Activated CD4-positive, alpha-beta T cell treated with anti-CD3 and anti-CD28 coated beads, Interleukin-2, amount 50 U/mL, for 48 hours (primary cell): ENCODE measurements around the gene PRDM7.
"Not testable (repeated sequence)": the region's sequence is repeated elsewhere in the genome, so short reads cannot be mapped to it uniquely, and the experiment has no call there.

Experiments used
- DNase-seq, 2 experiments: peaks; one replicate each; pipeline ENCODE4 v3.0.0-alpha.2; 2020

Gene PRDM7

DNA sequence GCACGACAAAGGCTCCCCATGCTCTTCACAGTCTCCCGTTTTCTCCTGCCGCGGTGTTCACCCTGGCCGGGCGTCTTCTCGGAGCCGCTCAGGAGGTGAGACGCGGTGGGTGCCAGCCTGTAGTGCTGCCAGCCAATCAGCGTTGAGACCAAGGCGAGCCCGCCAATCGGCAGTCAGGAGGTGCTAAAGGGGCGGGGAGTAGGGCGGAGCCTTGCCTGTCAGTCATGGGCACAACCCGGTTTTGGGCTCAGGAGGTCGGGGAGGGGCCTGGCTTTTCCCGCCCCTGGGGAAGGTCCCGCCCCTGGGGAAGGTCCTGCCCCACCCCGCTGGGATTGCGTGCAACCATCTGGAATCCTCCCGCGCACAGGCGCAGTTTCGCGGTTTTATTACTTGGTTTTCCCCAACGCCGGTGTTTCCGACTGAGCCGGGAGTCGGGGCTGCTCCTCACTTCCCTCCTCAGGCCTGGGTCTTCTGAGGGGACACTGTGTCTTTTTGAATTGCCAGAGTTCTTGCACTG lies at the start of gene PRDM7:
TSS of gene PRDM7 (minus strand) at position 92 of the 517 bp plus-strand sequence. CDS start 1,421 bp downstream, outside the sequence.
- DNase-seq, result peak; percentile 99

- not testable (repeated sequence) for DNase-seq
These were observed 44.7 kb upstream of the PRDM7 start for GRCh38 chr16:90121846-90122245.

DNA sequence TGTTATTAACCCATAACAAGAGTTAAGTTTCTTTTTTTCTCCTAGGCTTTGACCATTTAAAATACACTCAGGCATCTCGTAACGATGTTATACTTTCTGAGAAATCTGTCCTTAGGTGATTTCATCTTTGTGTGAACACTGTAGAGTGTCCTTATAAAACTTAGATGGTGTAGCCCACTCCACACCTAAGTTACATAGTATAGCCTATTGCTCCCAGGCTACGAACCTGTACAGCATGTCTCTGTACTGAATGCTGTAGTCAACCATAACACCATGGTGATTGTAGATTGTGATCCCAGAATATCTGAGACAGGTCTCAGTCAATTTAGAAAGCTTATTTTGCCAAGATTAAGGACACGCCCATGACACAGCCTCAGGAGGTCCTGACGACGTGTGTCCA lies 30.5 kb upstream of the PRDM7 start:
- DNase-seq, result not testable (repeated sequence)

DNA sequence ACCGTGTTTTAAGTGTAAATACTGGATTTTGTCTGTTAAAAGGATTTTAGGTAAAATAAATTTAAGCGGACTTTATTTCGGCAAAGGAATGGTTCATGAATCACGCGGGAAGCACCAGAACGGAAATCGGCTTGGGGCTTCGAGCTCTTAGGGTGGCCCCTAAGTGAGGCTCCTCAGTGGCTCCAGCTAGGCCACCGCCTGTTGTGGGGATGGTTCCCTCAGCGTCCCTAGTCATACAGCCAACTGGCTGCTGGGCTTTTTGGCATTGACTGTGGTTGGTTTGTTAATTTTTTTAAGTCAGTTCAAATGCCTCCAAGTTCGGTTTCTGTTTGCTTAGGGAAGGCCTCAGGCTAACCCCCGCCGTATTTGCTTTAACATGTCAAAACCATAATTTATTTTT lies 29.9 kb upstream of the PRDM7 start:
- not testable (repeated sequence) for DNase-seq

- peak; percentile 33 to 47 for DNase-seq
These were observed 29.1 kb upstream of the PRDM7 start for GRCh38 chr16:90106271-90106670.

DNA sequence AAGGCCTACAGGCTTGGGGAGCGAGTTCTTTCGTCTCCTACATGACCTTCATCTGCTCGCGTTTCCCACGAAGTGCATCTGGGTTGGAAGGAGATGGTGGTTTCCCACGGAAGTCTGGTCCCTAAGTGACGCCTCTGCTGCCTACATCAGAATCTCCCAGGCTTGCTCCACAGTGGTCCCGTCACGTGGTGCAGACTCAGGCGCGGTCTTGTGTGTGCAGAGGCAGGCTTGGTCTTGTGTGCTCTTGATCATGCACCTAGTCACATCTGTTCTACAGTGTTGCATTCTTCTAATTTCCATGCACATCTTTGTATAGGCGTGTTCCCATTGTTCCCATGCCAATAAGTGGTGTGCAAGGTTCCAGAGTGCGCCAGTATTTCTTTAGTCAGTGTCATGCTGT lies 27.6 kb upstream of the PRDM7 start:
- not testable (repeated sequence) for DNase-seq

DNA sequence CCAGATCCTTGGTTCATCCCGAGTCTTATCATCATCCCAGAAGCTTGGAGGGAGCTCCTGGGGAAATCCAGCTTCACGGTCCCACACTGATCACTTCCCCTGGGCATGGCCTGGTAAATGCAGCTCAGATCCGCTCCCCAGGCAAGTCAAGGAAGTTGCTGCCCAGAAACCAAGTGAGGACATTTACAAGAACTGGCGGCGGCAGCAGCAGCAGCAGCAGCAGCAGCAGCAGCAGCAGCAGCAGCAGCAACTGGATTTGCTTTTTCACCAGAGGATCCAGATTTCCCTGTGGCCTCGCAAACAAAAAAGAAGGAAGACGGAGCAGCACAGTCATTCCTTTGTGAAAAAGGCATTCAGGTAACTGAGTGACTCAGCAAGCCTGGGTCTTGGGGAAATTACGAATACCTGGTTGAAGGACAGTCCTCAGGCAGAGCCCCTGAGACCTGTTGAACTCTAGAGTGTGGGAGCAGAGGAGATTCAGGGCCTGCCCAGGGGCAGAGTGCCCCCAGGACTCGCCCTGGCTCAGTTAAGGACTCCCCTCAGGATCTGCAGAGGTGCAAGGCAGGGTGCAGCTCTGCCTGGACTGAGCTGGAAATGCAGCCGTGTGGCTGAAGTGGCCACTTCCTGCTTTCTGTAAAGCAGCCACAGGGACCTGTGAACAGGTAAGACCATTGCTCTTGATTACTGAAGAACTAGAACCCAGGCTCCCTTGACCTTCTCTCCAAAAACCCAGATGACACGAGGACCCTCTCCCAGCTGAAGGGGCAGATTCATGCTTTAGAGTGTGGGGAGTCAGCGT lies 25.2 kb upstream of the PRDM7 start:
- not testable (repeated sequence) for DNase-seq

DNA sequence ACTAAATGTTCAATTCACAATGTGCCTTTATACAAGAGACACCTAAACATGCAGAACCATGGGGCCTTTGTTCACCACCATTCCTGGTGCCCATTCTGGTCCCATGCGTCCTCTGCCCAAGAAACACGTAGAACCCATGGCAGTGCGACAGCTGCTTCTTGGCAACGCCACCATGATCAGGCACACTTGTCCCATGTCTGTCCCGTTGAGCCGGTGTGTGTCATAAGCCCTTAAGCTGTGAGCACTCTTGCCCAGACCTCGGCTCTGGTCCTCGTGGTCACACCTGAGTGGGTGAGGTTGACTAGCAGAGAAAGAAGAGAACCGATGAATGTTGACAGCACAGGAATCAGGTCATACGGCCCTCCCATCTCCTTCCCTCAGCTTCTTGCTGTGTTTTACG lies 24.2 kb upstream of the PRDM7 start:
- not testable (repeated sequence) for DNase-seq

DNA sequence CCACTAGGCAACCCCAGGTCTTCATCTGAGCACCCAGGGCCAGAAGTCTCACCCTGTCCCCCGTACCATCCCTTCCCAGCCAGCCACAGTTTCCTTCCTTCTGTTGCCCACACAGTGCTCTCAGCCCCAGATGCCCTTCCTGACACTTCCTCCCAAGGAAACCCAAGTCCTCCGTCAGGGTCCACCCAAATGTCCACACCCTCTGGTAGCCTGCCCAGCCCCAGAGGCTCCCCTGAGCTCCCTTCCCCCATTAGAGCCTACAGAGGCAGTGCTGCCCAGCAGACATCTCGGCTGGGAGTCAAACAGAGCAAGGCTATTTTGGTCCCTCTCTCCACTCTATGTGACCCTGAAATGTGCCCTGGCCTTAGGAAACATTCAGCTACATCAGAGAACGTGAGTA lies 23.7 kb upstream of the PRDM7 start:
- not testable (repeated sequence) for DNase-seq

GRCh38 chr16:90100229-90100628 lies 23.1 kb upstream of the PRDM7 start:
- DNase-seq, result not testable (repeated sequence)

GRCh38 chr16:90098936-90099335 lies 21.8 kb upstream of the PRDM7 start:
- not testable (repeated sequence) for DNase-seq

DNA sequence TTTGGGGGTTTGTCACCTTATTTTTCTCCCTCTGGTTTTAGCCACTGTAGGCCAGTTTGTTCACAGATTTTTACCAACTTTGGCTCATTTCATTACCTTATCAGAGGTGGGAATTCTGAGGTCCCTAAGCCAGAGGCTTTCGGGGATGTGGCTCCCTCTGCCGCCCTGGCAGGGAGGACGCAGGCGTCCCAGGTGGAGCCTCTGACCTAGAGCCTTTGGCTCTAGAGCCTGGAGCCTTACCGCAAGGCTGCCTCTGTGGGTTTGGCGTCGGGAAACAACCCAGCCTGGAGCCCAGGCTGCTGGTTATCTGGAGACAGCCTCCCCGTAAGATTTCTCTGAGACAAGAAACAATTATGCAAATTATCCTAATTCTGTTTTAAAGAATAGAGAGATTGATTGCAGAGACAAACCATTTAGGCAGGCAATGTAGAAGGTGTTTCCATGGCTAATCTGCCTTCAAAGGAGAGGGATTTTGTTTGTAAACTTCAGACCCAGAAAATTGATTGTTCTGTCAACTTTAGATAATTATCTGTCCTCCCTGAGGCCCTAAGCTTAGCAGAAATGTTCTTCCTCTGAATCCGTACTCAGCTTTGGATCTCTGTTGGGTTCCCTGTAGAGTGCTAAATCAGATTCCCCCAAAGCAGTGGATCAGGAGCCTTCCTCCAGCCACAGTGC lies 20.0 kb upstream of the PRDM7 start:
- DNase-seq, result not testable (repeated sequence)

DNA sequence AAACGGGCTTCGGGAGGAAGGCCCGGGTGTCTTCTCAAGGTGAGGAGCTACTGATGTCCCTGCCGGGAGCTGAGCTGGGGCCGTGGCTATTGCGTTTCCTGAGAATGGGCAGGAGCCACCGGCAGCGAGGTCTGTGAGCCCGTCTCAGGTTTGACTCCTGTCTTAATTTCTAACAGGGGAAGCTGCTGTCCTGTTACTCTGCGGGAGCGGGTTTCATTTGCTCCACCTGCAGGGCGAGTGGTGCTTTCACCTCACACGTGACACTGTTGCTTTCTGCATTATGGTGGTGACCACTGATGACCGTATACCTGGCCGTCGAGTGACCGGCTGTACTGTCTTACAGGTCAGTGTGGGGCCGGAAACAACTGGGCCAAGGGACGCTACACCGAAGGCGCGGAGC lies 17.7 kb upstream of the PRDM7 start:
- DNase-seq, result not testable (repeated sequence)

- DNase-seq, result not testable (repeated sequence)
These were observed 17.2 kb upstream of the PRDM7 start for GRCh38 chr16:90094296-90094695.

GRCh38 chr16:90093799-90094198 lies 16.7 kb upstream of the PRDM7 start:
- DNase-seq, result not testable (repeated sequence)

GRCh38 chr16:90092781-90093180 lies 15.7 kb upstream of the PRDM7 start:
- not testable (repeated sequence) for DNase-seq

- no peak for DNase-seq
These were observed 7.3 kb upstream of the PRDM7 start for GRCh38 chr16:90084215-90084950.

DNA sequence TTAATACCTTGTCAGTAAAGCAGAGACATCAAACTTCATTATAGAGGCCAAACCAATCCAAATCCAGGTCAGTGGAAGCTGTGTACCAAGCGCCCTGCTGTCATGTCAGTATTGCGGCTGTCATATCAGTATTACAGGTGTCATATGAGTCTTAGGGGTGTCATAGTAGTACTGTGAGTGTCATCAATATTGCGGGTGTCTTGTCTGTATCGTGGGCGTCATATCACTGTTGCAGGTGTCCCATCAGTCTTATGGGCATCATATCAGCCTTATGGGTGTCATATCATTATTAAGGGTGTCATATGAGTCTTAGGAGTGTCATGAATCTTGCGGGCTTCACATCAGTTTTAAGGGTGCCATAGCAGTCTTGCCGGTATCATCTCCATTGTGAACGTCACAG lies 6.0 kb upstream of the PRDM7 start:
- DNase-seq, result no peak

DNA sequence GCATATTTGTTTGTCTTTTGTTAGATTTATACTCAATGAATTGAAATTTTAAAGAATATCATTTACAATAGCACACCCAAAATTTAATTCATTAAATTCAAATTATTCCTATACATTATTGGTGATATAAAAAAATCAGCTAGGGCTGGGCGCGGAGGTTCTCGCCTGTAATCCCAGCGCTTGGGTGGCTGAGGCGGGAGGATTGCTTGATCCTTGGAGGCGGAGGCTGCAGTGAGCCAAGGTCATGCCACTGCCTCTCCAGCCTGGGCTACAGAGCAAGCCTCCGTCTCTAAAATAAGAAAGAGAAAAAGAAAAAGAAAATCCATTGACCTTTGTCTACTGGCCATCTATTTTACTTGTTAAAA lies 4.5 kb upstream of the PRDM7 start:
- DNase-seq, result no peak

DNA sequence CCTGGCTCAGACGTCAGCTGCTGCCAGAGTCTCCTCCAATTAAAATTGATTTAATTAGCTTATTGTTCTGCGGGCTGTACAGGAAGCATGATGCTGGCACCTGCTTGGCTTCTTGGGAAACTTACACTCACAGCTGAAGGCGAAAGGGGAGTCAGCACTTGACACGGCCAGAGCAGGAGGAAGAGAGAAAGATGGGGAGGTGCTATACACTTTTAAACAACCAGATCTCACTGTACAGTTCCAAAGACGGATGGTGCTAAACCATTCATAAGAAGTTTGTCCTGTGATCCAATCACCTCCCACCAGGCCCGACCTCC lies 1.4 kb upstream of the PRDM7 start:
- DNase-seq, result no peak

DNA sequence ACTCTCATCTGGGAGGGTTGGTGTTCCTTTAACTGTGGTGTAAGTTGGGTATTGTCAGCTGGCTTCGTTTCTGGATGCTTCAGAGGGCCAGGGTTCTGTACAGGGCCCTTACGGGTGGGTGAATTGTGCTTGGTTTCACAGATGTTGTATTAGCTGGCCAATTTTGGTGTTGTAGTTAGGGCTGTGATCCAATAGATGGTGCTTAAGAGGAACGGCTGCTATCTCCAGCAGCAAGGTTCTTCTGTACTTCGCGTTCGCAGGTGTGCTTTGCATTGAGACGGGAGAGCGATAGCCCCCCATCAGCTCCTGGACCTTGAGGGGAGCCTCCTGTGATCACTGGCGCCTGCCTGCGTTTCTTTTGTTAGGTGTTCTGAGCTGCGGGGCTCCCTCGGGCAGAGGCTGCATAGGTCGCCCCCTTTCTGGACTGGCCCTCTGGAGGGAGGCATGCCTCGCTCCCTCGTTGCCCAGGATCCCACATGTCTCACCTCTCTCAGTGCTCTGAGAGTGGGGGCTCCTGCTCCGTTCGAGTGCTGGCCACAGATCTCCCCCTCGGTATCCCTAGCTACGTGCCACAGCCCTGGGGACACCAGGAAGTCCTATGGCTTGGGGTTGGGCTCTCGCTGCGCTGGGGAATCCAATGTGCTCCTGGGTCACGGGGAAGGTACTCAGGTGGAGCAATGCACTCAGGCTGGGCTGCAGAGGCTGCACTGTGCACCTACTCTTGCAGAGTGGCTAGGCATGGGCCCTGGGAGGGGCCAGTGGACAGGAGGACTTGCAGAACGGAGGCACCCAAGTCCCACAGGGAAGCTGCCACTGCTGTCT lies 837 bp upstream of the PRDM7 start:
- DNase-seq, result no peak

GRCh38 chr16:90072442-90073105 lies 4.6 kb downstream of the PRDM7 start:
- DNase-seq, result no peak
